Measurements from ENCODE around the gene ST6GAL2. TPM values are rescaled to one million over a fixed set of nuclear protein-coding genes. Genes with fewer than 3 reads are reported as not detected.

ST6GAL2 gene
- total RNA-seq, 2 donors from 2014 or later, result 2.4 to 48.3 TPM

DNA sequence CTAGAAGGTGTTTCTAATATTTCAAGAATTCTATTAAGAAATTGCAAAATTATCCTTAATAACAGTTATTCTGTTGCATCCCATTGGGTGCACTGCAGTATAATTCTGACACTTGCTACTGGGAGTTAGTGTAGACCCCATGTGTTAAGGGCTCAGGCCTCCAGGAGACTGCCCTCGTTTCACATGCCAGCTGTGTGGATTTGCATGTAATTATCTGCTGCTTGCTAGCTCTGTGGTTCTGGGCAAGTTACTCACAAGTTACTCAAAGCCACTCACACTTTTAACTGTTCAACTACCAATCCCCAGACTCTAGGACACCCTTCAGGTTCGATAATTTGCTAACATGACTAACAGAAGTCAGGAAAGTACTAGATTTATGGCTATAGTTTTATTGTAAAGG, 38.6 kb downstream of the ST6GAL2 start:
- WGBS, result 58% methylated on average over 2 of the region's 2 CpGs
- Histone ChIP-seq H3K27me3 (replicated peaks; ENCODE audit: insufficient read depth) (no peaks in the 10 kb centered on the region), H3K4me1 (replicated peaks) (no peaks in the 10 kb centered on the region), H3K4me3 (no peak overlapping the region), H3K36me3 (no peaks in the 10 kb centered on the region), H3K9me3 (no peaks in the 10 kb centered on the region), H3K27ac (no peak overlapping the region)
- DNase-seq (ENCODE audit: low spot score), result no peak
- TF ChIP-seq, protein P1, sequence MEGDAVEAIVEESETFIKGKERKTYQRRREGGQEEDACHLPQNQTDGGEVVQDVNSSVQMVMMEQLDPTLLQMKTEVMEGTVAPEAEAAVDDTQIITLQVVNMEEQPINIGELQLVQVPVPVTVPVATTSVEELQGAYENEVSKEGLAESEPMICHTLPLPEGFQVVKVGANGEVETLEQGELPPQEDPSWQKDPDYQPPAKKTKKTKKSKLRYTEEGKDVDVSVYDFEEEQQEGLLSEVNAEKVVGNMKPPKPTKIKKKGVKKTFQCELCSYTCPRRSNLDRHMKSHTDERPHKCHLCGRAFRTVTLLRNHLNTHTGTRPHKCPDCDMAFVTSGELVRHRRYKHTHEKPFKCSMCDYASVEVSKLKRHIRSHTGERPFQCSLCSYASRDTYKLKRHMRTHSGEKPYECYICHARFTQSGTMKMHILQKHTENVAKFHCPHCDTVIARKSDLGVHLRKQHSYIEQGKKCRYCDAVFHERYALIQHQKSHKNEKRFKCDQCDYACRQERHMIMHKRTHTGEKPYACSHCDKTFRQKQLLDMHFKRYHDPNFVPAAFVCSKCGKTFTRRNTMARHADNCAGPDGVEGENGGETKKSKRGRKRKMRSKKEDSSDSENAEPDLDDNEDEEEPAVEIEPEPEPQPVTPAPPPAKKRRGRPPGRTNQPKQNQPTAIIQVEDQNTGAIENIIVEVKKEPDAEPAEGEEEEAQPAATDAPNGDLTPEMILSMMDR (IDR thresholded peaks at IDR 0.05), result no peak
- TF ChIP-seq POLR2AphosphoS5 (IDR thresholded peaks at IDR 0.05), result no peak
- TF ChIP-seq POLR2A (IDR thresholded peaks at IDR 0.05), result no peak
- intact Hi-C loops (cut with DNase I), result no loop called here

DNA sequence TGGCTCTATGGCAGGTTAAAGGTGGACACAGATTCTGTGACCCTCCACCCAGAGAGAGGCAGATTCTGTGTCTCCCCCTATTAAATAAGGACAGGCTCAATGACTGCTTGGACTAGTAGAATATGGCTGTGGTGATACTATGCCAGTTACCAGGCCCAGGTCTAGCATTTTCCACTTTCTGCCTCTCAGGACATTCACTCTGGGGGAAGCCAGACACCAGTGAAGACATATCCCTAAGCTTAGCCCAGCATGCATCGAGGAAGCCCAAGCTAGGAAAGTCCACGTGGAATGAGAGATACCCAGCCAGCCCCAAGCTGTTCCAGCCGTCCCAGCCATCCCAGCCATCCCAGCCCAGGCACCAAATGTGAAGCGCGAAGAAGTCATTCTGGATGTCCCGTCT, 40.3 kb downstream of the ST6GAL2 start:
- H3K36me3 ChIP-seq, result no peaks in the 10 kb centered on the region
- H3K4me3 ChIP-seq, result no peak overlapping the region
- no peaks in the 10 kb centered on the region for H3K9me3 ChIP-seq
- H3K27me3 ChIP-seq (replicated peaks; ENCODE audit: insufficient read depth), result no peaks in the 10 kb centered on the region
- TF ChIP-seq, protein P1 (IDR thresholded peaks at IDR 0.05), result no peak
- TF ChIP-seq POLR2A (IDR thresholded peaks at IDR 0.05) (no peak), POLR2AphosphoS5 (IDR thresholded peaks at IDR 0.05) (no peak)
- intact Hi-C loops (cut with DNase I), result no loop called here
- H3K4me1 ChIP-seq (replicated peaks), result no peaks in the 10 kb centered on the region
- no peak overlapping the region for H3K27ac ChIP-seq
- DNase-seq (ENCODE audit: low spot score), result no peak
- 97% methylated on average over 6 of the region's 6 CpGs for WGBS

DNA sequence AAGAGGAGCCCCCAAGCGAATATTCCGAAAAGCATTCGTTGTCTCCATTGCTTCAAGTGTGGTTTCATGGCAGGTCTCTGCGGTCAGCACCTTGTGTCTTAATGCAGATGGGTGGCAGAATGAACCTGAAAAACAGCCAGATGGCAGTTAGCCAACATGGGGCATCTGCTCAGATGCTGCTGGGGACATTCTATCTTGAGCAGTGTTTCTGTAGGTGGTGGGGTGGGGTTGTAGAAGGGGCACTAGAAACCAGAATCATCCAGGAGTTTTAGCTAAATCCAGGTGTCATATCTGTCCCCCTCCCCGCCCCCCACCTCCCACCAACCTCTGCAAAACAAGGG, 42.1 kb downstream of the ST6GAL2 start:
- WGBS, result 90% methylated on average over 5 of the region's 5 CpGs
- TF ChIP-seq POLR2AphosphoS5 (IDR thresholded peaks at IDR 0.05) (no peak), POLR2A (IDR thresholded peaks at IDR 0.05) (no peak)
- TF ChIP-seq, protein P1 (IDR thresholded peaks at IDR 0.05), result no peak
- no peaks in the 10 kb centered on the region for H3K9me3 ChIP-seq
- no peaks in the 10 kb centered on the region for H3K4me1 ChIP-seq (replicated peaks)
- no peak overlapping the region for H3K27ac ChIP-seq
- H3K4me3 ChIP-seq, result no peak overlapping the region
- DNase-seq (ENCODE audit: low spot score), result no peak
- H3K36me3 ChIP-seq, result no peaks in the 10 kb centered on the region
- H3K27me3 ChIP-seq (replicated peaks; ENCODE audit: insufficient read depth), result no peaks in the 10 kb centered on the region
- intact Hi-C loops (cut with DNase I), result no loop called here

DNA sequence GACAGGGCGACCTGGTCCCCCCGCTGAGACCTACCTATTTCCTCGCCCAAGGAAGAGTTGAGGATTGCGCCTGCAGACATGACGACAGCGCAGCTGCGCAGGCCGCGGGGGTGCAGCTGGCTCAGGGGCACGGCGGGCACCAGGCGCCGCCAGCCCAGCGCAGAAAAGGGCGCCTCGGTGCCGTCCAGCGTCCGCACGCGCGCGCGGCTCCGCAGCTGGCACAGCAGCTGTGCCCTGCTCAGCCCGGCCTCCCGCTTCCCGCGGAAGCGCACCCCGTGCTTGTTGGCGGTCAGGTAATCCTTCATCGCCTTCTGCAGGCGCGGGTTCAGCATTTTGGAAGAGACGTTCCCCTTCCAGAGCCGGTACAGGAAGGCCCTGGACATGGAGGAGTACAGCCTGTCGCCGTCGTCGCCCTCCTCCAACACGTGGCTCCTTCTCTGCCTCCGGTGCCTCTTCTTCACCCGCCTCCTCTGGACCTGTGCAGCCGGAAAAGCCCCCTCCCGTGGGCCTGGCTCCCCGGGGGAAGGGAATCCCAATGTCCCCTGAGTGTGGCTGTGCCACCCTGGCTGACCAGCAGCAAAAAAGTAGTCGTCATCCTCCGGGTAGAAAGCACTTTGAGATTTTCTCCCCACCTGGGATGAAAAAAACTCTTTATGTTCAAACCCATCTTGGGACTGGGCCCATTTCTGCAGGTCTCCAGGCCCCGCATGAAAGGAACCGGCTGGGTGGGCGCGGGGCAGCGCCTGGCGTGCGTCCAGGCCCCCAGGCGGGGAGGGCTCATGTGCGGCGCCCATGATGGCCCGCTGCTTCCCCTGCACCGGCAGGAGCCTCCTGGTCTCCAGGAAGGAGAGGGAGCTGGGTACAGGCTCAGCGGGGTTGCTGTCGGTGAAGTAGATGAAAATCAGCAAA, 42.7 kb downstream of the ST6GAL2 start:
- intact Hi-C loops (cut with DNase I), result no loop called here
- 92% methylated on average over 63 of the region's 63 CpGs for WGBS
- Histone ChIP-seq H3K27me3 (replicated peaks; ENCODE audit: insufficient read depth) (no peaks in the 10 kb centered on the region), H3K4me3 (no peak overlapping the region), H3K4me1 (replicated peaks) (no peaks in the 10 kb centered on the region), H3K36me3 (no peaks in the 10 kb centered on the region), H3K27ac (no peak overlapping the region), H3K9me3 (no peaks in the 10 kb centered on the region)
- TF ChIP-seq POLR2A (IDR thresholded peaks at IDR 0.05), result no peak
- TF ChIP-seq, protein P1 (IDR thresholded peaks at IDR 0.05), result no peak
- no peak for TF ChIP-seq POLR2AphosphoS5 (IDR thresholded peaks at IDR 0.05)
- no peak for DNase-seq (ENCODE audit: low spot score)
